GM18508 (cell line): ENCODE data around the gene CERCAM.

Experiments used
- ATAC-seq: cut with Tn5 transposase; IDR thresholded peaks from one replicate; pipeline ENCODE4 v1.9.1; 2021; ENCODE audit warnings: moderate number of reproducible peaks; ENCODE audit not compliant: insufficient read depth, unreplicated experiment

CERCAM gene

GRCh38 chr9:128420651-128421481 is at the start of gene CERCAM:
TSS of gene CERCAM (plus strand) at chr9:128420857. CDS start at chr9:128420878, 21 bp downstream.
- no peak for ATAC-seq

- no peak for ATAC-seq
Measured at GRCh38 chr9:128371630-128372117, 49.0 kb upstream of the CERCAM start.

- ATAC-seq, result no peak
Measured at GRCh38 chr9:128372188-128372641, 48.4 kb upstream of the CERCAM start.

GRCh38 chr9:128372784-128373183 is 47.9 kb upstream of the CERCAM start:
- no peak for ATAC-seq

GRCh38 chr9:128374221-128374675 is 46.4 kb upstream of the CERCAM start:
- no peak for ATAC-seq

- ATAC-seq, result no peak
Measured at GRCh38 chr9:128375865-128376264, 44.8 kb upstream of the CERCAM start.

GRCh38 chr9:128382261-128382660 is 38.4 kb upstream of the CERCAM start:
- ATAC-seq, result no peak

- no peak for ATAC-seq
Measured at GRCh38 chr9:128383007-128383753, 37.5 kb upstream of the CERCAM start.

- ATAC-seq, result no peak
Measured at GRCh38 chr9:128383791-128384190, 36.9 kb upstream of the CERCAM start.

- no peak for ATAC-seq
Measured at GRCh38 chr9:128384801-128385495, 35.7 kb upstream of the CERCAM start.

- ATAC-seq, result no peak
Measured at GRCh38 chr9:128385496-128386460, 34.9 kb upstream of the CERCAM start.

GRCh38 chr9:128388150-128388549 is 32.5 kb upstream of the CERCAM start:
- no peak for ATAC-seq

GRCh38 chr9:128389395-128390149 is 31.1 kb upstream of the CERCAM start:
- no peak for ATAC-seq

GRCh38 chr9:128390150-128390812 is 30.4 kb upstream of the CERCAM start:
- no peak for ATAC-seq

GRCh38 chr9:128390813-128391711 is 29.6 kb upstream of the CERCAM start:
- no peak for ATAC-seq

GRCh38 chr9:128391956-128392301 is 28.7 kb upstream of the CERCAM start:
- no peak for ATAC-seq
